GM06990 (cell line): ENCODE data around the gene CNIH2.

Source experiments
- DNase-seq: peaks from one replicate; pipeline ENCODE4 v3.0.0-alpha.2; 2011; ENCODE audit not compliant: insufficient read length; ENCODE audit errors: extremely low read depth
- H3K27me3 ChIP-seq: replicated peaks from 2 replicates; pipeline ENCODE4 v1.6.0; 2011; ENCODE audit warnings: low read length; ENCODE audit not compliant: control insufficient read depth, insufficient read depth
- H3K36me3 ChIP-seq: 2 replicates; pipeline ENCODE4 v1.5.1; 2011; ENCODE audit warnings: low read length; ENCODE audit not compliant: control insufficient read depth, insufficient read depth
- H3K4me3 ChIP-seq: replicated peaks from 2 replicates; pipeline ENCODE4 v1.5.1; 2011; ENCODE audit warnings: low read depth, mild to moderate bottlenecking, control low read depth, low read length
- CTCF ChIP-seq: IDR thresholded peaks from 2 replicates; pipeline ENCODE4 v1.5.1; 2011; ENCODE audit warnings: low read length, control low read depth, mild to moderate bottlenecking, inconsistent platforms; ENCODE audit not compliant: insufficient read depth, poor library complexity, severe bottlenecking

The CNIH2 gene

GRCh38 chr11:66330931-66331330 is 53.0 kb downstream of the CNIH2 start:
- H3K36me3 ChIP-seq: no peaks in the 10 kb centered on the region
- TF ChIP-seq CTCF: no peak
- H3K27me3 ChIP-seq: no peaks in the 10 kb centered on the region
- no peak for DNase-seq
- no peak overlapping the region for H3K4me3 ChIP-seq

GRCh38 chr11:66331542-66332370 is 53.8 kb downstream of the CNIH2 start:
- no peak for TF ChIP-seq CTCF
- DNase-seq: no peak
- H3K36me3 ChIP-seq: no peaks in the 10 kb centered on the region
- no peak overlapping the region for H3K4me3 ChIP-seq
- H3K27me3 ChIP-seq: no peaks in the 10 kb centered on the region

GRCh38 chr11:66332371-66333219 is 54.6 kb downstream of the CNIH2 start:
- no peak for DNase-seq
- Histone ChIP-seq H3K27me3 (no peaks in the 10 kb centered on the region), H3K36me3 (peaks cover 7% of the 10 kb centered on the region), H3K4me3 (no peak overlapping the region)
- TF ChIP-seq CTCF: no peak

GRCh38 chr11:66333220-66333877 is 55.4 kb downstream of the CNIH2 start:
- Histone ChIP-seq H3K4me3 (no peak overlapping the region), H3K27me3 (no peaks in the 10 kb centered on the region), H3K36me3 (peaks cover 10% of the 10 kb centered on the region)
- no peak for DNase-seq
- no peak for TF ChIP-seq CTCF
